HG02938 (cell line): ENCODE measurements around the gene NT5DC2.
A peak's percentile ranks its signal among the peaks of the same experiment; 100 is the strongest.
"Not testable (repeated sequence)": the region's sequence is repeated elsewhere in the genome, so short reads cannot be mapped to it uniquely, and the experiment has no call there.

Experiments
- ATAC-seq: cut with Tn5 transposase; IDR thresholded peaks from one replicate; pipeline ENCODE4 v1.9.1; 2021; ENCODE audit warnings: mild to moderate bottlenecking, moderate library complexity; ENCODE audit not compliant: unreplicated experiment

Gene NT5DC2

DNA sequence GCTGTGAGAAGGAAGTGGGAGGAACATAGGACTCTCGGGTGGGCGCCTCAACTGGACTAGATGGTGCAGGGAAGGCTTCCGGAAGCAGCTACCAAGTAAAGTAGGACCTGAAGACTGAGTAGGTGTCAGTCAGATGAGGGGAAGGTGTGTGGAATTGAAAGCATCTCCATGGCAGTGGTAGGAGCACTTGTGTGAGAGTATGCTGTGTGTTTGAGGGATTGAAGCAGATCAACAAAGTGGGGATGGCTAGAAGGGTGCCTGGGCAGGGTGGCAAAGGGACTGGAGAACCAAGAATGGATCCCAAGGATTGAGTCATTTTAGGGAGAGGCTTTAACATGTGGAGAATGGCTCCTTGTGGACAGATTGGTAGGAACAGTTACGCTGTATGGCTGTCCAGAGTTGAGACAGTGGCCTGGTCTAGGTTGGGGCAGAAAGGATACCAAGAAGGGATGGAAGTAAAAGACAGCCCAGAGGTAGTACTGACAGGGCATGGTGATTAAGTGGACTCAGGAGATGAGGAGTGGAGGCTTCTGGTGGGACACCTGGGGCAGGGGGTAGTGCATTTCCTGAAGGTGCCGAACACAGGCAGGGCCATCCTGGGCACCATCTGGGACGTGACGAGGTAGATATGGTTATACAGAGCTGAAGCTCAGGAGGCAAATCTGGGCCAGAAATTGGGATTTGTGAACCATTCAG is 4.2 kb upstream of the NT5DC2 start:
- ATAC-seq = no peak

DNA sequence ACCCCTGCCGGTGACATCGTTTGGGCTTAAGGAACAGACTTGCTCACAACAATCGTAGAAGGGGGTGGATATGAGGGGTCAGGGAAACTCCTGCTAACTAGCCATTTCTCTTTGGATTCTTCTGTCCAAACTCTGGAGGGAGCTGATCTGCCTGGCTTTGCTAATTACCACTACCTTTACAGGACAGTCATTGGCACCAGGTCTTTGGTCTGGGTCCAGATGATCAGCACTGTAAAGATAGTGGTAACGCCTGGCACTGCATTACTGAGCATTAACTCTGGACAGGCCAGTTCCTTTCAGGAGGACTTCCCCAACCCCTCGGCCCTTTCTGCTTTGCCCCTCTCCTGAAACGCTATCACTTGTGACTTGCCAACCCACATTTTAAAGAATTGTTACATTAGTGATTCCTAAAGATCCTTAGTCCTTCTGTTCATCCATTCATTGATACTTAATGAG is 3.5 kb upstream of the NT5DC2 start:
- no peak for ATAC-seq

DNA sequence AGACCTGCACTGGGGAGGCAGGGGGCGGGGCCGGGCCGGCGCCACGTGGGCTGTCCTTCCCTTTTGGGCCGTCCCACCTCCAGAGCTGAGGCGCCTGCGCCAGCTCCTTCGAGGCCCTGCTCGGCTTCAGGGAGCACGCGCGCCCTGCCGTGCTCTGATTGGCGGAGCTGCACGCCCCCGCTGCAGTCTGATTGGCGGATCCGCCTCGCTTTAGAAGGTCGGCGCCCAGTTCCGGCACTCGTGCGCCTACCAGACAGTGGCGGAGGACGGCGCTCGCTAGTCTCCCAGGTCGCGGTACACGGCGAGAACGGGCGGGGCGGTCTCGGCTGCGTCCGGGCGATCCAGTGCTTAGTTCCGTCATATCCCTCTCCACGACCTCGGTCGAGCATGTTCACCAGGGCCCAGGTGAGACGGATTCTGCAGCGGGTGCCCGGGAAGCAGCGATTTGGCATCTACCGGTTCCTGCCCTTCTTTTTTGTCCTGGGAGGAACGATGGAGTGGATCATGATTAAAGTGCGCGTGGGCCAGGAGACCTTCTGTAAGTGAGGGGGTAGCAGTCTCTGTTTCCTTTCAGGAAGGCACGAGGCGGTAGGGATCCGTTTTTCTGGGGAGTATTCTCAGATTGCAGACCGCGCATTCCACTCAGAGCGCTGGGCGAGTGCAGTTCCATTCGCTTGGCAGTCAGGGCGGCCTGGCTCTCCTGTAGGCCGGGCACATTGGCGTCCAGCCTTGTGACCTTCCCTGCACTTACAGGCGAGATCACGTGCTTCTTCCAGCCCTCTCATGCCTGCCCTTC is 2.9 kb upstream of the NT5DC2 start, which contains the start of gene UQCC5:
TSS of gene UQCC5 (plus strand) at position 237 of the 796 bp plus-strand sequence. CDS start at position 388, 151 bp downstream.
- peak; percentile 79 for ATAC-seq

- no peak for ATAC-seq
These were observed 2.4 kb upstream of the NT5DC2 start for GRCh38 chr3:52536112-52536368.

GRCh38 chr3:52535411-52536111 is 1.9 kb upstream of the NT5DC2 start:
- no peak for ATAC-seq

- no peak for ATAC-seq
These were observed 875 bp upstream of the NT5DC2 start for GRCh38 chr3:52534281-52535183.

GRCh38 chr3:52532838-52533622 is 627 bp downstream of the NT5DC2 start:
- no peak for ATAC-seq

DNA sequence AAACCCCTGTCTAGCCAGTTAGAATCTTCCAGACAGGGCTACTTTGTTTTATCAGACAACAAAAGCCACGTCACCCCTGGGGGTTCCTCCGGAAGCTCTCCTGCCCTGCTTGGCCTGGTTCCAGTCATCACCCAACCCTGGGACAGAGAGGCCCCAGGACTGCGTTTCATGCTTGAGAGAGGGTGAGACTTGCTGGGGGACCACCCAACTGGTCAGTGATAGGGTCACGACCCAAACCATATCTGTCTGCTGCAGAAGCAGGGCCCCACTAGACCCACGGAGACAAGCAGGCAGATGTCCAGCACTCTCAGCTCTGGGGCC is 1.2 kb downstream of the NT5DC2 start:
- no peak for ATAC-seq

DNA sequence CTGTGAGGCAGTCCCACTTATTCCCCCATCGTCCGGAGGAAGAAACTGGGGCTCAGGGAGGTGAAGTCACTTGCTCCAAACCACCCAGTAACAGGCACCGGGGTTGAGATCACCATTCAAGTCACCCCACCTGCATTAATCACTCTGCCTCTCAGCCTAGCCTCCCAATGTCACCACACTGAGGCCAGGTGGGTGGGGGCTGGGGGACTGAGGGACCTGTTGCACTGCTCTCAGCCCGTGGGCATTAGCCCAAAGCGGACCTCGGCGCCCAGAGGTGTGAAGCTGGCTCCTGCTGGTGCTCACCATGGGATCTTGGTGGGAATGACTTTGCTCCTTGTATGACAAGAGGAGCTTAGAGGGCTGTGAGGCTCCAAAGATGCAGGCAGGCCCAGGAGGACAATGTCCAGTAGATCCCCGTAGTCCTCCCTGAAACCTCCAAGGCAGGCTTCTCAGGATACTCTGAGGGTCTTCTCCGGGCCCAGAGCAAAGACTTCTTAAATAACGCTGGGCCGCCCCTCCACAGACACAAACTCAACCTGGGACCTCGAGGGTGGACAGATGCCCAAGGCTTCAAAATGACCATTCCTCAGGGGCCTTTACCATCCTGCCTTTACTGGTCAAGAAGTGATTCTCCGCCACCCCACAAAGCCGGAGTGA is 1.7 kb downstream of the NT5DC2 start:
- no peak for ATAC-seq

DNA sequence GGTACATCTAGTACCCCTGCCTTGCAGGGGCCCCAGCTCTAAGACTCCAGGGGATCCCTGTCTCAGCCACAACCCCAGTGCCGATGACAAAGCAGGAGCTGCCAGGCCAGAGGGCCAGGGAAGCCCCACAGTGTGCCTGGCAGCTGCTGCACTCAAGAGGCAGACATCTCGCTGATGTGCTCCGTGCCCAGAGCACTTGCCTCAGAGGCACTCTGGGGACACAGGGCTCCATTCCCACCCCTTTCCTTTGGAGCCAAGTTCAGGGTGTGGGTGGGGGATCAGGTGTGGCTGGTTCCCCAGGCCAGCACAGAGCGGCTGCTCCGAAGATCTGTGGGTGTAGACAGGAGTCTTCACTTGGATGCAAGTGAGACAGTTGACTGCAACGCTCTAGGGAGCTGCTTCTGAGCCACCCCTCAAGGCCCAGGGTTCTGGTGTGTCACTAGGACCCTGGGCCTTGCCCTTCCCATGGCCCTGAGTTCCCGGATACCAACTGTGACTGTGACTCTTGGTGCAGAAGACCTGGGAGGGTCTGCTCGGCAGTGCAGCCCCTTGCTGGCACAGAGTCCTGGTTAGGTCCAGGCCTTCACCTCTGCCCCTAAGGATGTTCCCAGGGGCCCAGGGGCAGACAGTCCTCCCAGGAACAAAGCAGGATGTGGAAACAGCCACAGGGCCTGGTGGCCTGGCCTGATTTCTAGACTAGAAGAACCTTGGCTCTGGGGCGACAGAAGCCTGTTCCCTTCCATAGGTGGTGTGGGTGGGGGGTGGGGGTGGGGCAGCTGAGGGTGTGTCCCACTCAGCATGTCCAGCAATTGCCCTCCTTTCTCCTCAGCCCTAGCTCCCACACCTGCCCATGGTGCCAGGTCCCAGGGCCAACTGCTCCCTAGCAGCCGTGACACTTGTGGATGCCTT is 2.5 kb downstream of the NT5DC2 start:
- ATAC-seq = no peak

- no peak for ATAC-seq
These were observed 4.0 kb downstream of the NT5DC2 start for GRCh38 chr3:52529376-52530333.

GRCh38 chr3:52528586-52529375 is 4.9 kb downstream of the NT5DC2 start:
- no peak for ATAC-seq

DNA sequence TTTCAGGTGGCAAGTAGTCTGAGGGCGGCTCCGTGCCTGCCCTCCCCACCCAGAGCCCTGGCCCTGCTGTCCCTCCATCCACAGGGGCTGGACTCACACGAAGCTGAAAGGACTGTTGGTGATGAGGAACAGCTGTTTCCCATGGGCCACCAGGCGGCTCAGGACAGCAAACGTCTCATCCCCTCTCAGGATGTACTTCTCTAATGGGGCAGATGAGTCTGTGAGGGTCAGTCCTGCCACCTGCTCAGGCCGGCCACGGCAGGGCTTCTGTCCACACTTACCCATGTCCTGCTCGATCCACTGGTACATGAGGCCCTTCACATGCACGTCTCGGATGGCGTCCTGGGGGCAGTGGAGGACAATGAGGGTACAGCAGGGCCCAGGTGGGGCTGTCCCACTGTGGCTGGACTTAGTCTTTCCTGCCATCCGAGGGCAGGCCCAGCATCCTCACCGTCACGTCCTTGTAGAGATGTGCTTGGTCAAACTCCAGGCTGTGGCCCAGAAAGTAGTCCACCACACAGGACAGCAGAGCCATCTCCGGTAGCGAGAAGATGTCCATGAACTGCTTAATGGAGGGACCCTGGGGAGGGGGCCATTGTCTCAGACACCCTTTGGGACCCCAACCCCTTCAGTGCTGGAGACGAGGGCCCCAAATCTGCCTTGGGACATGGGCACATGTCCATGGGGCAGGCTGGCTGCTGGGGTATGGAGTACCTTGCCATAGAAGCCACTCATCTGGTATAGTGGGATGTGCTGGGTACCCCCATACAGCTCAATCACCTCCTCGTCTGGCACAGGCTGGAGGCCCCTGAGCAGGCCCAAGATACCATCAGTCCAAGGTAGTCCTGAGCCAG is 5.7 kb downstream of the NT5DC2 start:
- no peak for ATAC-seq

DNA sequence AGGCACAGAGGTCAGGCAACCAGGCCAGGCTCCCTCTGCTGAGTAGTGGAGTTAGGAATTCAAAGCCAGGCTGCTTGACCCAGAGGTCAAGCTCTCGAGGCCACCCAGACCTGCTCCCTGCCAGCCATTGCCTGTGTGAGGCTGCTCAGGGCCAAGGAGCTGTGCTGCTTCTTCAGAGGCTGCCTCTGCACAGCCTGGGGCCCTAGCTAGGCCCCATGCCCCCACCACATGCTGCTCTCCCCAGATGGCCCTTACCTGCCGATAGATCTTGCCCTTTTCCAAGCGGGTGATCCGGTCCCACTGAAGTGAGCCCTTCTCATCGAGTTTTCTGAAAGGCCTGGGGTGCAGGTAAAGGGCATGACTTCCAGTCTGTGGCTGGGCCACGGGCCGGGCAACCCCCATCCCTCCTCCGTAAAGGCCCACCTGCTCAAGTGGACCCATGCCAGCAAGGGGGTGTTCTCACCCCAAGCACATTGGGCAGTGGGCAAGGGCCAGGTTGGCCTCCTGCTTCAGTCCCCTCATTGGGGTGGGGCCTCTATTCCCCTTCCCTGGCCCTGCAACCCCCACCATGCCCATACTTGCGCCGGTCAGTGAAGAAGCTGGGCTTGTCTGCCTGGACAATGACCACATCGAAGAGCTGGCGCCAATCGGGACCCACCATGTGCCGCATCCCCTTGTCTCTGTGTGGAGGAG is 6.5 kb downstream of the NT5DC2 start:
- no peak for ATAC-seq

GRCh38 chr3:52526671-52527038 is 7.0 kb downstream of the NT5DC2 start:
- ATAC-seq = not testable (repeated sequence)
